ENCODE measurements around the gene GSG1.

DNA sequence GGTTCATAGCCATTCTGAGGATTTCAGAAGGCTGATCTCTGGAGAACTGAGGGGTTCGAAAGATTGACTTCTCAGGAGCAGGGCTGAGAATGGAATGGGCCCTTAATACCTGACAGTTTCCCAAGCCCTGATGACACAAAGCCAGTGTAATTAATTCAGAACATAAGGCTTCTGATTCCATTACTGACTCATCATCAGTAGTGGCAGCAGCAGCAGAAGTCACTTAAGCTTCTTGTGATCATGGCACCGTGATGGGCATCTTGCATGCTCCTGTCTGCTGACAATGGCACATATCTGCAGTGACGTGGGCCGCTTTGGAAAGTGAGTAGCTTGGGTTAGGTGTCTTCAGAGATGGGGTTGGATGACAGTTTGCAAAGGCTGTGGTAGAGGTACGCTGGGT is 38.2 kb upstream of the GSG1 start:
- TF ChIP-seq POLR2AphosphoS5 (IDR thresholded peaks at IDR 0.05; ENCODE audit: low read depth, low read length) (no peak), CTCF (IDR thresholded peaks at IDR 0.05 in 2 of 3, conservative IDR thresholded peaks at IDR 0.05 in 1 of 3; ENCODE audit: borderline replicate concordance in 1 of 3, insufficient read depth in 1 of 3, low read depth in 2 of 3, low read length in 2 of 3) (no peak), YY1 (IDR thresholded peaks at IDR 0.05; ENCODE audit: extremely low read depth, insufficient replicate concordance, low read depth, low read length) (no peak), CBX3 (IDR thresholded peaks at IDR 0.05; ENCODE audit: low read depth) (no peak), POLR2A (IDR thresholded peaks at IDR 0.05; ENCODE audit: borderline replicate concordance, extremely low read depth, insufficient read depth, insufficient read length) (no peak), EZH2 (IDR thresholded peaks at IDR 0.05) (no peak), CEBPB (IDR thresholded peaks at IDR 0.05; ENCODE audit: low read depth) (no peak), SRF (IDR thresholded peaks at IDR 0.05; ENCODE audit: low read depth) (no peak), EZH2phosphoT487 (IDR thresholded peaks at IDR 0.05; ENCODE audit: borderline replicate concordance) (no peak)
- TF ChIP-seq, protein P1, sequence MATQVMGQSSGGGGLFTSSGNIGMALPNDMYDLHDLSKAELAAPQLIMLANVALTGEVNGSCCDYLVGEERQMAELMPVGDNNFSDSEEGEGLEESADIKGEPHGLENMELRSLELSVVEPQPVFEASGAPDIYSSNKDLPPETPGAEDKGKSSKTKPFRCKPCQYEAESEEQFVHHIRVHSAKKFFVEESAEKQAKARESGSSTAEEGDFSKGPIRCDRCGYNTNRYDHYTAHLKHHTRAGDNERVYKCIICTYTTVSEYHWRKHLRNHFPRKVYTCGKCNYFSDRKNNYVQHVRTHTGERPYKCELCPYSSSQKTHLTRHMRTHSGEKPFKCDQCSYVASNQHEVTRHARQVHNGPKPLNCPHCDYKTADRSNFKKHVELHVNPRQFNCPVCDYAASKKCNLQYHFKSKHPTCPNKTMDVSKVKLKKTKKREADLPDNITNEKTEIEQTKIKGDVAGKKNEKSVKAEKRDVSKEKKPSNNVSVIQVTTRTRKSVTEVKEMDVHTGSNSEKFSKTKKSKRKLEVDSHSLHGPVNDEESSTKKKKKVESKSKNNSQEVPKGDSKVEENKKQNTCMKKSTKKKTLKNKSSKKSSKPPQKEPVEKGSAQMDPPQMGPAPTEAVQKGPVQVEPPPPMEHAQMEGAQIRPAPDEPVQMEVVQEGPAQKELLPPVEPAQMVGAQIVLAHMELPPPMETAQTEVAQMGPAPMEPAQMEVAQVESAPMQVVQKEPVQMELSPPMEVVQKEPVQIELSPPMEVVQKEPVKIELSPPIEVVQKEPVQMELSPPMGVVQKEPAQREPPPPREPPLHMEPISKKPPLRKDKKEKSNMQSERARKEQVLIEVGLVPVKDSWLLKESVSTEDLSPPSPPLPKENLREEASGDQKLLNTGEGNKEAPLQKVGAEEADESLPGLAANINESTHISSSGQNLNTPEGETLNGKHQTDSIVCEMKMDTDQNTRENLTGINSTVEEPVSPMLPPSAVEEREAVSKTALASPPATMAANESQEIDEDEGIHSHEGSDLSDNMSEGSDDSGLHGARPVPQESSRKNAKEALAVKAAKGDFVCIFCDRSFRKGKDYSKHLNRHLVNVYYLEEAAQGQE (IDR thresholded peaks at IDR 0.05; ENCODE audit: low read depth): no peak
